Upper lobe of left lung (tissue), 4 donors: ENCODE measurements around the gene ADGRV1.

Source experiments
- CTCF ChIP-seq, 6 experiments: fragments of 450-650 bp in 4 of 6; fragments of 200-600 bp in 2 of 6; sonication (generic) in 2 of 6; IDR thresholded peaks; one replicate each; pipeline ENCODE4 v1.5.1; 2016 to 2019; ENCODE audit warnings: antibody characterized with exemption in 6 of 6
- POLR2A ChIP-seq, 4 donors: fragments of 450-650 bp; IDR thresholded peaks; one replicate each; pipeline ENCODE4 v1.5.1; 2016 to 2017; ENCODE audit warnings: antibody characterized with exemption in 4 of 4, mild to moderate bottlenecking in 2 of 4

- TF ChIP-seq CTCF (IDR thresholded peaks at IDR 0.05) (no peak), POLR2A (IDR thresholded peaks at IDR 0.05) (no peak)
Observed at GRCh38 chr5:91189480-91190313, 631.1 kb downstream of the ADGRV1 start.
